ENCODE data around the gene CAPN3.

The CAPN3 gene

GRCh38 chr15:42395838-42396237 lies 36.5 kb downstream of the CAPN3 start:
- DNase-seq (ENCODE audit: low read depth), result no peak

- no peak for DNase-seq (ENCODE audit: low read depth)
These were observed 42.5 kb downstream of the CAPN3 start for GRCh38 chr15:42401544-42402454.

- no peak for DNase-seq (ENCODE audit: low read depth)
These were observed 43.3 kb downstream of the CAPN3 start for GRCh38 chr15:42402455-42403205.

GRCh38 chr15:42403389-42403788 lies 44.1 kb downstream of the CAPN3 start:
- no peak for DNase-seq (ENCODE audit: low read depth)

- no peak for DNase-seq (ENCODE audit: low read depth)
These were observed 45.3 kb downstream of the CAPN3 start for GRCh38 chr15:42404461-42405235.

GRCh38 chr15:42405863-42406482 lies 46.7 kb downstream of the CAPN3 start:
- DNase-seq (ENCODE audit: low read depth), result no peak

GRCh38 chr15:42408178-42408577 lies 48.9 kb downstream of the CAPN3 start:
- DNase-seq (ENCODE audit: low read depth), result no peak

- DNase-seq (ENCODE audit: low read depth), result no peak
These were observed 49.7 kb downstream of the CAPN3 start for GRCh38 chr15:42409011-42409410.

- no peak for DNase-seq (ENCODE audit: low read depth)
These were observed 52.6 kb downstream of the CAPN3 start for GRCh38 chr15:42411884-42412283.

- no peak for DNase-seq (ENCODE audit: low read depth)
These were observed 54.6 kb downstream of the CAPN3 start for GRCh38 chr15:42413920-42414319.

- DNase-seq (ENCODE audit: low read depth), result no peak
These were observed 60.1 kb downstream of the CAPN3 start for GRCh38 chr15:42419369-42419768.

- no peak for DNase-seq (ENCODE audit: low read depth)
These were observed 62.1 kb downstream of the CAPN3 start for GRCh38 chr15:42421376-42421775.

GRCh38 chr15:42427429-42428223 lies 68.3 kb downstream of the CAPN3 start:
- DNase-seq (ENCODE audit: low read depth), result no peak

- DNase-seq (ENCODE audit: low read depth), result no peak
These were observed 85.2 kb downstream of the CAPN3 start for GRCh38 chr15:42444415-42445063.

- no peak for DNase-seq (ENCODE audit: low read depth)
These were observed 86.2 kb downstream of the CAPN3 start for GRCh38 chr15:42445551-42445950.

GRCh38 chr15:42447599-42447998 lies 88.3 kb downstream of the CAPN3 start:
- no peak for DNase-seq (ENCODE audit: low read depth)

GRCh38 chr15:42448281-42448680 lies 89.0 kb downstream of the CAPN3 start:
- no peak for DNase-seq (ENCODE audit: low read depth)

- no peak for DNase-seq (ENCODE audit: low read depth)
These were observed 90.6 kb downstream of the CAPN3 start for GRCh38 chr15:42449770-42450424.

- no peak for DNase-seq (ENCODE audit: low read depth)
These were observed 91.1 kb downstream of the CAPN3 start for GRCh38 chr15:42450425-42450790.

GRCh38 chr15:42453826-42454225 lies 94.5 kb downstream of the CAPN3 start:
- DNase-seq (ENCODE audit: low read depth), result no peak

All from stimulated activated CD8-positive, alpha-beta memory T cell treated with anti-CD3 and anti-CD28 coated beads, Interleukin-7, amount 100 ng/mL, for 24 hours (primary cell).